Measurements from ENCODE around the gene CNNM4. TPM values are rescaled to one million over a fixed set of nuclear protein-coding genes. Genes with fewer than 3 reads are reported as not detected.

CNNM4 gene
- total RNA-seq, 1 donor from 2014 or later = 5.8 TPM

DNA sequence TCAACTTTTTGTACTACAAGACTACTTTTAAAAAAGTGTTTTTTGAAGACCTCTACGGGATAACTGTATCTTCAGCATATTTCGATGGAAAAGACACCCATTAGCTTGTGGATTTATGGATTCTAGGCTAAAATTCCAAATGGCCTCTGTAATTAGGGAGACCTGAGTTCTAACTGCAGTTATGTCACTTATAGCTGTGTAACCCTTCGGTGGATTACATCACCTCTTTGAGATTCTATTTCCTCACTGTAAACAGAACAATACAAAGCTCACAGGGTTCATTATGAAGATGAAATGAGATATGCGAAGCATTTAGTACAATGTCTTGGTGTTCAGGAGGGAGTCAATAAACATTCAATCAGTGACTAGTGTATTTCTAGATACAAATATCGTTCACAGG, 45.0 kb upstream of the CNNM4 start:
- no peak overlapping the region for H3K9ac ChIP-seq (ENCODE audit: low read length)
- H3K4me3 Mint-ChIP-seq (ENCODE audit: unreplicated experiment) = no peak overlapping the region
- H3K27me3 Mint-ChIP-seq (ENCODE audit: low read depth, unreplicated experiment) = no peaks in the 10 kb centered on the region
- no peaks in the 10 kb centered on the region for H3K79me2 ChIP-seq (ENCODE audit: insufficient read depth, low read length)
- H3K9me3 ChIP-seq (ENCODE audit: insufficient read depth, low read depth, low read length) = no peaks in the 10 kb centered on the region
- H3K27me3 ChIP-seq (ENCODE audit: insufficient read depth, low read length) = no peaks in the 10 kb centered on the region
- peaks cover 5% of the 10 kb centered on the region for H3K36me3 ChIP-seq (ENCODE audit: insufficient read depth, low read length)
- no peak overlapping the region for H3K4me3 ChIP-seq (ENCODE audit: insufficient read depth, low read depth, low read length)
- FAIRE-seq = no peak
- peak overlapping the region; percentile 6 for H3K27ac Mint-ChIP-seq (ENCODE audit: unreplicated experiment)
- H3K4me1 ChIP-seq (ENCODE audit: insufficient read depth, low read length) = no peaks in the 10 kb centered on the region
- TF ChIP-seq, protein P1, sequence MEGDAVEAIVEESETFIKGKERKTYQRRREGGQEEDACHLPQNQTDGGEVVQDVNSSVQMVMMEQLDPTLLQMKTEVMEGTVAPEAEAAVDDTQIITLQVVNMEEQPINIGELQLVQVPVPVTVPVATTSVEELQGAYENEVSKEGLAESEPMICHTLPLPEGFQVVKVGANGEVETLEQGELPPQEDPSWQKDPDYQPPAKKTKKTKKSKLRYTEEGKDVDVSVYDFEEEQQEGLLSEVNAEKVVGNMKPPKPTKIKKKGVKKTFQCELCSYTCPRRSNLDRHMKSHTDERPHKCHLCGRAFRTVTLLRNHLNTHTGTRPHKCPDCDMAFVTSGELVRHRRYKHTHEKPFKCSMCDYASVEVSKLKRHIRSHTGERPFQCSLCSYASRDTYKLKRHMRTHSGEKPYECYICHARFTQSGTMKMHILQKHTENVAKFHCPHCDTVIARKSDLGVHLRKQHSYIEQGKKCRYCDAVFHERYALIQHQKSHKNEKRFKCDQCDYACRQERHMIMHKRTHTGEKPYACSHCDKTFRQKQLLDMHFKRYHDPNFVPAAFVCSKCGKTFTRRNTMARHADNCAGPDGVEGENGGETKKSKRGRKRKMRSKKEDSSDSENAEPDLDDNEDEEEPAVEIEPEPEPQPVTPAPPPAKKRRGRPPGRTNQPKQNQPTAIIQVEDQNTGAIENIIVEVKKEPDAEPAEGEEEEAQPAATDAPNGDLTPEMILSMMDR (IDR thresholded peaks at IDR 0.05; ENCODE audit: insufficient read depth, low read depth, low read length) = no peak
- no peak overlapping the region for H2AFZ ChIP-seq (ENCODE audit: low read depth, low read length)
- no peak overlapping the region for H3K4me2 ChIP-seq (ENCODE audit: low read length)
- no peak overlapping the region for H3K27ac ChIP-seq (ENCODE audit: low read depth, low read length)
- peaks cover 21% of the 10 kb centered on the region for H3K36me3 Mint-ChIP-seq (ENCODE audit: low read depth, unreplicated experiment)
- no peaks in the 10 kb centered on the region for H4K20me1 ChIP-seq (ENCODE audit: insufficient read depth, low read length)
- peaks cover 17% of the 10 kb centered on the region for H3K4me1 Mint-ChIP-seq (ENCODE audit: low read depth, unreplicated experiment)
- no peaks in the 10 kb centered on the region for H3K9me3 Mint-ChIP-seq (ENCODE audit: unreplicated experiment)
- no peak for DNase-seq (ENCODE audit: low read depth)

DNA sequence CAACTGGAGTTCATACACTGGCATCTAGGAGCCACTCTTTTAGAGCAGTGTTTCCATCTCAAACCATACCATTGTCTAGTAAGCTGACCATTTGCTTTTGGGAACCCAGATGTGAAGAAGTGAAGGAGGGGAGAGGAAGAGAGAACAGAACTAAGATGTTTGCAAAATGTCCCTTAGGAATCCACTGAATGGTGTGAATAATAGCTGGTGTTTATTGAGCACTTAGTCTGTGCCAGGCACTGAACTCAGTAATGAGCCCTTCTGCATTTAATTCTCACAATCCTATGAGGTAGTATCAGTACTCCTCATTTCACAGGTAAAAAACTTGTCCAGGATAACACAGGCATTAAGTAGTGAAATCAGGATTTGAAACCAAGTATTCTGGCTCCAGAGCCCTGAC, 44.3 kb upstream of the CNNM4 start:
- Histone ChIP-seq H3K4me1 (ENCODE audit: insufficient read depth, low read length) (no peaks in the 10 kb centered on the region), H2AFZ (ENCODE audit: low read depth, low read length) (no peak overlapping the region), H3K4me3 (ENCODE audit: insufficient read depth, low read depth, low read length) (no peak overlapping the region), H3K79me2 (ENCODE audit: insufficient read depth, low read length) (no peaks in the 10 kb centered on the region), H3K36me3 (ENCODE audit: insufficient read depth, low read length) (no peaks in the 10 kb centered on the region), H3K9me3 (ENCODE audit: insufficient read depth, low read depth, low read length) (no peaks in the 10 kb centered on the region), H4K20me1 (ENCODE audit: insufficient read depth, low read length) (no peaks in the 10 kb centered on the region), H3K27ac (ENCODE audit: low read depth, low read length) (no peak overlapping the region), H3K27me3 (ENCODE audit: insufficient read depth, low read length) (no peaks in the 10 kb centered on the region), H3K9ac (ENCODE audit: low read length) (no peak overlapping the region), H3K4me2 (ENCODE audit: low read length) (no peak overlapping the region)
- Mint-ChIP-seq H3K4me3 (ENCODE audit: unreplicated experiment) (no peak overlapping the region), H3K27me3 (ENCODE audit: low read depth, unreplicated experiment) (no peaks in the 10 kb centered on the region), H3K4me1 (ENCODE audit: low read depth, unreplicated experiment) (peaks cover 10% of the 10 kb centered on the region), H3K27ac (ENCODE audit: unreplicated experiment) (no peak overlapping the region), H3K9me3 (ENCODE audit: unreplicated experiment) (no peaks in the 10 kb centered on the region), H3K36me3 (ENCODE audit: low read depth, unreplicated experiment) (peaks cover 16% of the 10 kb centered on the region)
- DNase-seq (ENCODE audit: low read depth) (no peak), FAIRE-seq (no peak)
- TF ChIP-seq EZH2 (IDR thresholded peaks at IDR 0.05; ENCODE audit: insufficient read depth, low read length) = no peak
- TF ChIP-seq, protein P1 (IDR thresholded peaks at IDR 0.05; ENCODE audit: insufficient read depth, low read depth, low read length) = no peak

DNA sequence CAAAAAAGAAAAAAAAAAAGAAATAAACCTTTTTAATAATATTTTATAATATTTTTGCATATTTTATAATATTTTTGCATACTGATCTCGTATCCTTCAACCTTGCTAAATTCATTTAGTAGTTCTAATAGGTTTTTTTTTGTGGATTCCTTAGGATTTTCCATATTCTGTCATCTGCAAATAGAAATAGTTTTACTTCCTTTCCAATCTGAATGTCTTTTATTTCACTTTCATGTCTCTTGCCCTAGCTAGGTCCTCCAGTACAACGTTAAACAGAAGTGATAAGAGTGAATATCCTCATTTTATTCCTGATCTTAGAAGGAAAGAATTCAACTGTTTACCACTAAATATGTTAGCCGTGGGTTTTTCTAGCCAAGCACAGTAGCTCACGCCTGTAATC, 34.6 kb upstream of the CNNM4 start:
- Histone ChIP-seq H3K4me1 (ENCODE audit: insufficient read depth, low read length) (no peaks in the 10 kb centered on the region), H3K4me3 (ENCODE audit: insufficient read depth, low read depth, low read length) (no peak overlapping the region), H4K20me1 (ENCODE audit: insufficient read depth, low read length) (no peaks in the 10 kb centered on the region), H2AFZ (ENCODE audit: low read depth, low read length) (no peak overlapping the region), H3K79me2 (ENCODE audit: insufficient read depth, low read length) (no peaks in the 10 kb centered on the region), H3K9ac (ENCODE audit: low read length) (no peak overlapping the region), H3K4me2 (ENCODE audit: low read length) (no peak overlapping the region), H3K36me3 (ENCODE audit: insufficient read depth, low read length) (peaks cover 13% of the 10 kb centered on the region), H3K27ac (ENCODE audit: low read depth, low read length) (no peak overlapping the region), H3K27me3 (ENCODE audit: insufficient read depth, low read length) (no peaks in the 10 kb centered on the region), H3K9me3 (ENCODE audit: insufficient read depth, low read depth, low read length) (no peaks in the 10 kb centered on the region)
- H3K4me1 Mint-ChIP-seq (ENCODE audit: low read depth, unreplicated experiment) = peaks cover 4% of the 10 kb centered on the region
- no peak overlapping the region for H3K27ac Mint-ChIP-seq (ENCODE audit: unreplicated experiment)
- no peaks in the 10 kb centered on the region for H3K27me3 Mint-ChIP-seq (ENCODE audit: low read depth, unreplicated experiment)
- H3K9me3 Mint-ChIP-seq (ENCODE audit: unreplicated experiment) = no peaks in the 10 kb centered on the region
- DNase-seq (ENCODE audit: low read depth) (no peak), FAIRE-seq (no peak)
- H3K36me3 Mint-ChIP-seq (ENCODE audit: low read depth, unreplicated experiment) = peaks cover 19% of the 10 kb centered on the region
- no peak overlapping the region for H3K4me3 Mint-ChIP-seq (ENCODE audit: unreplicated experiment)
- TF ChIP-seq EZH2 (IDR thresholded peaks at IDR 0.05; ENCODE audit: insufficient read depth, low read length) = no peak
- TF ChIP-seq, protein P1 (IDR thresholded peaks at IDR 0.05; ENCODE audit: insufficient read depth, low read depth, low read length) = no peak
